A549 (cell line): ENCODE measurements around the gene HSPB1.

ENCODE experiments used
- CBX2 ChIP-seq: fragments of 200-600 bp; sonication (generic); IDR thresholded peaks from 2 replicates; pipeline ENCODE4 v1.6.1; 2016; ENCODE audit warnings: low read depth, mild to moderate bottlenecking, borderline replicate concordance
- HDAC2 ChIP-seq: fragments of 200-600 bp; sonication (generic); IDR thresholded peaks from 2 replicates; pipeline ENCODE4 v1.6.1; 2016
- KDM1A ChIP-seq: fragments of 200-600 bp; sonication (generic); IDR thresholded peaks from 2 replicates; pipeline ENCODE4 v1.6.1; 2016; ENCODE audit warnings: low read depth, mild to moderate bottlenecking
- POLR2A ChIP-seq: IDR thresholded peaks from 2 replicates; pipeline ENCODE4 v1.6.1; 2012; ENCODE audit warnings: mild to moderate bottlenecking, low read length
- RAD21 ChIP-seq, 2 experiments: fragments of >200 bp in 1 of 2; sonication (Bioruptor Twin) in 1 of 2; formaldehyde crosslinking in 1 of 2; IDR thresholded peaks in 1 of 2; conservative IDR thresholded peaks in 1 of 2; 2 replicates in 1 of 2; 3 replicates in 1 of 2; pipeline ENCODE4 v1.6.1; 2012 to 2018; ENCODE audit warnings: inconsistent platforms in 1 of 2
- TF ChIP-seq, protein P1 (sequence below): fragments of 250-450 bp; sonication (Bioruptor Pico); IDR thresholded peaks from 2 replicates; pipeline ENCODE4 v1.5.0; 2021; ENCODE audit warnings: mild to moderate bottlenecking, moderate library complexity, borderline replicate concordance

- TF ChIP-seq CBX2 (no peak), HDAC2 (no peak), RAD21 (conservative IDR thresholded peaks at IDR 0.05 in 1 of 2, IDR thresholded peaks at IDR 0.05 in 1 of 2) (no peak), POLR2A (no peak), KDM1A (no peak)
- TF ChIP-seq, protein P1, sequence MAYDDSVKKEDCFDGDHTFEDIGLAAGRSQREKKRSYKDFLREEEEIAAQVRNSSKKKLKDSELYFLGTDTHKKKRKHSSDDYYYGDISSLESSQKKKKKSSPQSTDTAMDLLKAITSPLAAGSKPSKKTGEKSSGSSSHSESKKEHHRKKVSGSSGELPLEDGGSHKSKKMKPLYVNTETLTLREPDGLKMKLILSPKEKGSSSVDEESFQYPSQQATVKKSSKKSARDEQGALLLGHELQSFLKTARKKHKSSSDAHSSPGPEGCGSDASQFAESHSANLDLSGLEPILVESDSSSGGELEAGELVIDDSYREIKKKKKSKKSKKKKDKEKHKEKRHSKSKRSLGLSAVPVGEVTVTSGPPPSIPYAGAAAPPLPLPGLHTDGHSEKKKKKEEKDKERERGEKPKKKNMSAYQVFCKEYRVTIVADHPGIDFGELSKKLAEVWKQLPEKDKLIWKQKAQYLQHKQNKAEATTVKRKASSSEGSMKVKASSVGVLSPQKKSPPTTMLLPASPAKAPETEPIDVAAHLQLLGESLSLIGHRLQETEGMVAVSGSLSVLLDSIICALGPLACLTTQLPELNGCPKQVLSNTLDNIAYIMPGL (CRISPR knock-in tag), result no peak
These were observed 41.5 kb downstream of the HSPB1 start for GRCh38 chr7:76343931-76344321.
